ENCODE results near the gene CHRNB2. TPM values are rescaled to one million over a fixed set of nuclear protein-coding genes. Genes with fewer than 3 reads are reported as not detected.

CHRNB2 gene
- total and polyA plus RNA-seq, 2 donors (not counting 3 experiments of a cell fraction or from before 2014, with no cell fraction given): not detected

DNA sequence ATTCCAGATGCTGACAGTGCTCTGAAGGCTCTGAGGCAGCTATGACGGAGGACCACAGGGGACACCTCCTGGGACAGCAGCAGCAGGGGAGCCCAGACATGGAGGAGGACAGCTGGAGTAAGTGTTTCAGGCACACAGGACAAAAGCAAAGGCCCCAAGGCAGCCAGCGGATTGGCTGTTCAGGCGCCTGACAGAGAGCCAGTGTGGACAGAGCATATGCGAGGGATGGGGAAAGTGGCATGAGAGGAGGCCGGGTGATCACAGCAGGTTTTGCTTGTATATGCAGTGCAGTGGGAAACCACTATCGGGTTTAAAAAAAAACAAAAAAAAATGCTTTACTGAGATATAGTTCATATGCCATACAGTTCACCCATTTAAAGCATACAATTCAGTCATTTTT lies 19.1 kb downstream of the CHRNB2 start:
- Histone ChIP-seq H3K4me2 (ENCODE audit: insufficient read depth, low read length) (no peak overlapping the region), H3K4me3 (replicated peaks in 1 of 3; ENCODE audit: insufficient read depth in 1 of 3, low read depth in 1 of 3, low read length in 3 of 3) (no peak overlapping the region), H4K20me1 (replicated peaks; ENCODE audit: control insufficient read depth, extremely low read depth, insufficient read depth, low read length) (peaks cover 2% of the 10 kb centered on the region), H3K9ac (replicated peaks; ENCODE audit: extremely low read depth, insufficient read depth, low read length) (no peak overlapping the region), H3K9me1 (replicated peaks; ENCODE audit: control insufficient read depth, extremely low read depth, insufficient read depth, low read length) (no peaks in the 10 kb centered on the region), H3K36me3 (ENCODE audit: control insufficient read depth in 2 of 2, extremely low read depth in 1 of 2, insufficient read depth in 2 of 2, low read length in 2 of 2) (peaks cover 35 to 69% of the 10 kb centered on the region in 2 experiments), H3K27me3 (ENCODE audit: control insufficient read depth in 2 of 2, insufficient read depth in 2 of 2, low read length in 2 of 2) (no peaks in the 10 kb centered on the region), H3K4me1 (ENCODE audit: control insufficient read depth, extremely low read depth, insufficient read depth, low read length) (peaks cover 28% of the 10 kb centered on the region), H3K79me2 (ENCODE audit: control insufficient read depth, insufficient read depth, low read length) (no peaks in the 10 kb centered on the region), H3K9me3 (replicated peaks; ENCODE audit: control insufficient read depth, insufficient read depth, low read length) (no peaks in the 10 kb centered on the region), H2AFZ (ENCODE audit: low read depth, low read length) (no peak overlapping the region), H3K27ac (ENCODE audit: insufficient read depth, low read depth, low read length) (no peak overlapping the region)
- BruUV-seq (replicated peaks): no TSS peak
- dilution Hi-C loops (cut with MboI; ENCODE audit: extremely low pct_ligation_motif_present, low sequenced_read_pairs) (no loop called here), intact Hi-C loops (cut with micrococcal nuclease) (no loop called here)
- ChIA-PET POLR2A (no interaction called here), CTCF (no interaction called here)
- DNase-seq (ENCODE audit: low read depth, low spot score): no peak
- FAIRE-seq: no peak
- TF ChIP-seq JUN (IDR thresholded peaks at IDR 0.05; ENCODE audit: borderline replicate concordance, insufficient read depth, insufficient read length, low read depth): no peak
- TF ChIP-seq FOS (IDR thresholded peaks at IDR 0.05; ENCODE audit: borderline replicate concordance, insufficient read depth, low read length): no peak
- TF ChIP-seq EZH2 (IDR thresholded peaks at IDR 0.05; ENCODE audit: borderline replicate concordance, low read depth, low read length, severe bottlenecking): no peak
- no peak for TF ChIP-seq MAX (IDR thresholded peaks at IDR 0.05; ENCODE audit: insufficient read depth, insufficient read length)
- TF ChIP-seq POLR2AphosphoS5 (IDR thresholded peaks at IDR 0.05; ENCODE audit: insufficient read depth, low read depth, low read length): no peak
- TF ChIP-seq POLR2A (IDR thresholded peaks at IDR 0.05; ENCODE audit: low read depth, low read length): no peak
- TF ChIP-seq, protein P1, sequence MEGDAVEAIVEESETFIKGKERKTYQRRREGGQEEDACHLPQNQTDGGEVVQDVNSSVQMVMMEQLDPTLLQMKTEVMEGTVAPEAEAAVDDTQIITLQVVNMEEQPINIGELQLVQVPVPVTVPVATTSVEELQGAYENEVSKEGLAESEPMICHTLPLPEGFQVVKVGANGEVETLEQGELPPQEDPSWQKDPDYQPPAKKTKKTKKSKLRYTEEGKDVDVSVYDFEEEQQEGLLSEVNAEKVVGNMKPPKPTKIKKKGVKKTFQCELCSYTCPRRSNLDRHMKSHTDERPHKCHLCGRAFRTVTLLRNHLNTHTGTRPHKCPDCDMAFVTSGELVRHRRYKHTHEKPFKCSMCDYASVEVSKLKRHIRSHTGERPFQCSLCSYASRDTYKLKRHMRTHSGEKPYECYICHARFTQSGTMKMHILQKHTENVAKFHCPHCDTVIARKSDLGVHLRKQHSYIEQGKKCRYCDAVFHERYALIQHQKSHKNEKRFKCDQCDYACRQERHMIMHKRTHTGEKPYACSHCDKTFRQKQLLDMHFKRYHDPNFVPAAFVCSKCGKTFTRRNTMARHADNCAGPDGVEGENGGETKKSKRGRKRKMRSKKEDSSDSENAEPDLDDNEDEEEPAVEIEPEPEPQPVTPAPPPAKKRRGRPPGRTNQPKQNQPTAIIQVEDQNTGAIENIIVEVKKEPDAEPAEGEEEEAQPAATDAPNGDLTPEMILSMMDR (IDR thresholded peaks at IDR 0.05; ENCODE audit: extremely low read depth in 1 of 2, insufficient read depth in 1 of 2, low read depth in 1 of 2, low read length in 2 of 2): no peak
- TF ChIP-seq GATA2 (IDR thresholded peaks at IDR 0.05; ENCODE audit: insufficient read depth, insufficient read length, low read depth, low read length): no peak
- TF ChIP-seq MYC (IDR thresholded peaks at IDR 0.05; ENCODE audit: low read depth, low read length): no peak
